OCI-LY3 (cell line): ENCODE data around the gene CYP1A2.

ENCODE experiments used
- CTCF ChIP-seq: fragments of 200-600, 300-600 bp; sonication (generic); IDR thresholded peaks from 2 replicates; pipeline ENCODE4 v1.5.1; 2014; ENCODE audit warnings: antibody characterized with exemption, low read length, low read depth
- EZH2phosphoT487 ChIP-seq: fragments of 200-600 bp; shearing (Covaris generic); IDR thresholded peaks from 2 replicates; pipeline ENCODE4 v1.6.1; 2018; ENCODE audit warnings: antibody characterized with exemption, mixed run types, low read depth

GRCh38 chr15:74804935-74805334, 56.3 kb downstream of the CYP1A2 start:
- no peak for TF ChIP-seq CTCF
- TF ChIP-seq EZH2phosphoT487: no peak
